Activated CD4-positive, CD25-positive, alpha-beta regulatory T cell treated with anti-CD3 and anti-CD28 coated beads, Interleukin-2, amount 50 U/mL, for 72 hours (primary cell): ENCODE results near the gene TMEM179B.
"Not testable (repeated sequence)": the region's sequence is repeated elsewhere in the genome, so short reads cannot be mapped to it uniquely, and the experiment has no call there.

Source experiments
- DNase-seq: peaks from one replicate; pipeline ENCODE4 v3.0.0; 2021

TMEM179B gene

DNA sequence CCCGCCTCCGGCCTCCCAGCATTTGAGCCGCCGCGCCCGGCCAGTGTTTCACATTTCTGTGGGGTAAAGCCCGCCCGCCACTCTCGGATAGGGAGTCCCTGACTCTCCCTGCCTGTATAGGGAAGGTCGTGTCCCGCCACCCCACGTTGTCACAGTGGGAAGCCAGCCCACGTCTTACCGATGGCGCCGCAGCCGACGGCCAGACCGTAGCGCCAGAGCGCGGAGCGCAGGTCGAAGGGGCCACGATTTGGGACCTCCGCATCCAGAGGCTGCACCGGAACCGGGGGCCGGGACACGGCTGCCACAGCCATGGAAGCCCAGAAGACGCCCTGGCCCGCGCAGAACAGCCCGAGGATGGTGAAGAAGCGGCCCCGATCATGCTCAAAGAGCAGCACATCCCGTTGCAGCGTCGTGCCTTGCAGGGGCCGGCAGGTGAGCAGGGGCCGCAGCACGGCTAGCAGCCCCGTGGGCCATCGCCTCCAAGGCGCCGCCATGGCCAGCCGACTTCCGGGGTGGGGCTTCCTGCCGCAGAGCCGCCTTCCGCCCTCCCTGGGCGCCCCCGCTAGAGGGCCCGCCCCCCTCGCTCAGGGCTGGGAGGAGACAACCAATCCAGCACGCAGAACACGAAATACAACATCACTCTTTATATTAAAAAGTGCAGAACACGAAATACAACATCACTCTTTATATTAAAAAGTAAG lies 4.4 kb downstream of the TMEM179B start, which contains the start of gene TMEM223:
Gene TMEM223, minus strand, starts transcription at position 506 of the 701 bp plus-strand sequence. Its CDS starts 12 bp downstream, at position 494.
- peak; percentile 91 for DNase-seq

DNA sequence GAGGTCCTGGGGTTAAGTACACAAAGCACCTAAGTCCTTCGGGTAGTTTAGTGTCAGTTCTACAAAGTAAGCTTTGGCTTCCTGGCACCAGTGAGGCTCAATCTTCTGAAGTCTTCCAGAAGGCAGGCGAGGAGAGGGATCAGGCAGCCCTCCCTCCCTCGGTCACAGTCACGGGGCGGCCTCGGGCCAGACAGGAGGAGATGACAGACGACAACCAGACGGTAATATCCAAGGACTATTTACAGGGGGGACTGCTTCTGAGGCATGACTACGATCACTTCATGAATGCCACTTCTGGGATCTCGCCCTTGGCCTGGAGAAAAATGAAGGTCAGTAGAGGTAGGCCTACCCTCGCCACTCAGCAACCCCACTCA lies 5.0 kb downstream of the TMEM179B start:
- DNase-seq: no peak

DNA sequence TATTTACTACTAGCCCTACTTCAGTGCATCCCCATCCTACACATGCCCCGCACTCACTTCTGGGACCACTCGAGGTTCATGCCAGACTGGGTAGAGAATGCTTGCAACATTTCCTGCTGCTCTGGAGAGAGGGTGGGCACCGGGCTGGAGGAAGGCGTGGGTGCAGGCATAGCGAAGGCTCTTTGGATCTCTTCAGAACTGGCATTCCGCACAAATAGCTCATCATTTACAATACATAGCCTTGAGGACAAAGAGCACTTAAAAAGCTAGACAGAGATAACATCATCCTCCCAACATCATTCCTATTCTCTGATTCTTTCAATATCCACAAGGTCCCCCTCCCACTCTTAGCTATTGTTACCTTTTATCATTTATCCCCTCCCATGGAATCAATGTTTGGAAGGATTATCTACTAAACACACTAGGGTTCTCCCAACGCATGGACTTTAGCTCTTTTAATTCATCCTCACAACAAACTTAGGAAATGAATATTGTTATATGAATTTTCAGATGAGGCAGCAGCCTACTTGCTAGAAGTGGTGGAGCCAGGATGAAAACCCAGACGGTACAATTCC lies 7.1 kb downstream of the TMEM179B start:
- no peak for DNase-seq

DNA sequence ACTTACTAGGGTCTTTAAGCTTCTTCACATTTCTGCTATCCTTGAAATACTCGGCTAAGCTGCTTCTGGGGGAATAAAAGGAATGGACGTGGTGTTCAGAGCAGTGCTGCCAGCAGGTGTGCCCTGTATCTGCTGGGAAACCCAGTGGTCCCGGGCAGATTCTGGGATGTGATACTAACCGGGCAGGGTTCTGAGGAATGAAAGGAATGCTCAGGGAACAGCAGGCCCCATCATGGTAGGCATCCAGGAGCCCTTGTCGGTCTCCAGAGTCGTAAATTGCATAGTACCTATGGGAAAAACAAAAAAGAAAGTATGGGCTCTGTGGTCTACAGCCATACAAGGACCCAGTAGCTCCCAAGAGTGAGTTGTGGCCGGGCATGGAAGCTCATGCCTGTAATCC lies 9.1 kb downstream of the TMEM179B start:
- no peak for DNase-seq

DNA sequence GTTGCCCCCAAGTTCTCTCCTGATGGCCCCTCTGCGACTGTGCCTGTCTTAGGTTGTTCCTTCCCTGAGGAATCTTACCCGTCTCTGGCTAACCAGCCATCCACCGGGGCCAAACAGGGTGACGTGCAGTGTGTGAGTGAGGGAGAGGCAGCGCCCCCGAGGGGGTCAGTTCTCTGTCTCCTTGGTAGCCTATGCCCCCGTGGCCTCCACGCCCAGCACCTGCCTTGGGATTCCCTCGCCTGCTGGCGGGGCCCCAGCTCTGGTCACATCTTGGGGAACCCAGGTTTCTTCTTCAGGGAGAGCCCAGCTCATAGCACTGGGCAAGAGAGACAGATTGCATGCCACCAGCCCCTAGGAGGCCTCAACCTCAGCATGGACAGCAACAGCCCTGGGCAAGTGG lies 12.3 kb downstream of the TMEM179B start:
- DNase-seq: no peak

DNA sequence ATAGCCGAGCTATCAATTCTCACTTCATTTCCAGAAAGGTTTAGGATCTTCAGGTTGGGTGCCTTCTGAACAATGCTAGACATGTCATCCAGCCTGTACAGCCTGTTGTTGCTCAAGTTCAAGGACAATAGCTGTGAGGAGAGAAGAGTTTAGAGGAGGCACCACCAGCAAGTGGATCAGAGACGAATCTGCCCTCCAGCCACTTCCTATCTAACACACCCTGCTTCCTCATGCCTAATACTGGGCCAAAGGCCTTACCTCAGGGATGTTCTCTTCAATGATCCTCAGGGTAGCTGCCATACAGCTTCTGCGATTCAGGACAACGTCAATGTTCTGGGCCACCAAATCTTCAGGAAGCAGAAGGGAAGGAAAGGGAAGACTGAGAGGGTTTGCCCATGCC lies 13.9 kb downstream of the TMEM179B start:
- DNase-seq: no peak

DNA sequence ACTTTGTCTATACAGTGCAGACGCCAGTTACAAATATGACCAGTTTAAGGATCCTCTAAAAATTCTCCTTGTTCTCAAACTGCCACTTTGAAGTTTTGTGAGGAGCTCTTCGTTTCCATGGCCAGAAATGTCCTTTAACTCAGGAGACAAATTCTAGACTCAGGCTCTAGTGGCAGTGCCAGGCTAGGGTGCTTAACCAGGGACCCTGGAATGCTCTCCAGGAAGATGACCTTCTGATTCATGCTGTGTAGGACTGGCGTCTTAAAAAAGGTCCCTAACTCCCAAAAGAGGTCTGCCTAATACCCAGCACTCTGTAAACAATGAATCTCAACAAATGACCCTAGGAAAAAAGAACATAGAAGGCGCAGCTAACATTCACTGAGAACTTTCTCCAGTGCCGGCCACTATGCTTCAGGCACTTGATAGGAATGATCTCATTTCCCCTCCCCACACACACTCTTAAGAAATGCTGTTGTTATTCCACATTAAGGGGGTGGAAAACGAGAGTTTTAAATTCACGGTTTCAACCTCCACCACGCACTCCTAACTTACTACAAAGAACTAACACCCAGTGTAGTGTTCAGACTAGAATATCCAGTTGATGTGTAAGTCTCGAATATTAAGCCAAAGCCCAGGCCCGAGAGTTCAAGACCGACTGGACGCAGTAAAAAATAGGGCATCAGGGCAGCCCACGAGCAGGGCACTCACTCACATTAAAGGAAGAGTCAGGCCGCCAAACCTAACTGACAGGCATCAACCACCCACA lies 17.3 kb downstream of the TMEM179B start:
- no peak for DNase-seq

DNA sequence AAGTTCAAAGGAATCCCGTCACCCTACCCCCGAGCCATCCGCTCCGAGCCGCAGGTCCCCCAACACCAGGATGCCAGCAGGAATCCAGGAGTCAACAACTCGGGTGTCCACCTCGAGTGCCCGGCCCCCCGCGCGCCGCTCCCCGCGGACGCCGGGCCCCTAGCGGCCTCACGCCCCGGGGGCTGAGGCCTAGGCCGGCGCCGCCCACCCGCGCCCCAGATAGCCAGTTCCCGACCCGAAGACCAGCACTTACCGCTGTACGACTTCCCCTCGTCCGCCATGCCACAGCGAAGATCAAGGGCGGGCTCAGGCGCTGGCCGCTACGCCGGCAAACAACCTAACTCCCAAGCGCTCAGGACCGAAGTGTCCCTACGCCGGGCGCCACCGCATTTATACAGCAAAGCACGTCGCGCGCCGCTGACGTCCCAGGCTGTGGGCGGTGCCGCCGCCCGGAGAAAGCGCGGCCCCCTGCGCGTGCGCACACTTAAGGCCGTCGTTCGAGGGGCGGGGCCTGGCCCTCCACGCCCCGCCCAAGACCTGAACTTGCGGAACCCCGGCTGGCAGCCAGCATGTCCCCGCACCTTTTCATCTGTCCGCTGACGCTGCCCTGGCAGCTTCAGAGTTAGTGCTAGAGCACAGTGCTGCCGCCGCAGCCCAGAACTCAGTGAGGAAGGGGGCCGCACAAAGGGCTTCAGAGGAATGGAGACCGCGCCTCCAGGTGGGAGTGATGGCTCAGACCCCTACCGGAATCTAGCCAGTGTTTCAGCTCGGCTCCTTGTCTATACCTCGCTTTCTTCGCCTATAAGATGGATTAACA lies 18.1 kb downstream of the TMEM179B start, which contains the start of gene NXF1:
Gene NXF1, minus strand, starts transcription at position 365 of the 817 bp plus-strand sequence. Its CDS starts 84 bp downstream, at position 281.
- peak; percentile 98 for DNase-seq

DNA sequence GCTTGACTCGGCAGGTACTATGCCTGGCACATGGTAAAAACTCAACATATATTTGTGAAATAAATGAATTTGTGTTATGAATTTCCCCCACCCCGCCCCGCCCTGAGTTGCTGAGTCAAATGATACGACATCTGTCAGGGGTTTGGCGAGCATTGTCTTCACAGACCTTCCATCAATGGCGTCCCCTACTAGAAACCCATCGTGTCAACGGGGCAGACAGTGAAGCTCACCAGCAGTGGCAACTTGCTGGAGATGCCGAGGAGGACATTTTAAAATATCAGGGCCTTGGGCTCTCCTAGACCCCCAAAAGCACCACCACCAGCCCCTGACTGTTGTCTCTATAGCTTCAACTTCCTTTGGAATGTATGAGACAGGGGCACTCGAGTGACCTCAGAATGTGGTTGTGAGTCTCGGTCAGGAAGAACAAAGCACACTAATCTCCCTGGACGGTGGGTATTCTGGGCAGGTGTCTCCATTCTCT lies 18.8 kb downstream of the TMEM179B start:
- no peak for DNase-seq

DNA sequence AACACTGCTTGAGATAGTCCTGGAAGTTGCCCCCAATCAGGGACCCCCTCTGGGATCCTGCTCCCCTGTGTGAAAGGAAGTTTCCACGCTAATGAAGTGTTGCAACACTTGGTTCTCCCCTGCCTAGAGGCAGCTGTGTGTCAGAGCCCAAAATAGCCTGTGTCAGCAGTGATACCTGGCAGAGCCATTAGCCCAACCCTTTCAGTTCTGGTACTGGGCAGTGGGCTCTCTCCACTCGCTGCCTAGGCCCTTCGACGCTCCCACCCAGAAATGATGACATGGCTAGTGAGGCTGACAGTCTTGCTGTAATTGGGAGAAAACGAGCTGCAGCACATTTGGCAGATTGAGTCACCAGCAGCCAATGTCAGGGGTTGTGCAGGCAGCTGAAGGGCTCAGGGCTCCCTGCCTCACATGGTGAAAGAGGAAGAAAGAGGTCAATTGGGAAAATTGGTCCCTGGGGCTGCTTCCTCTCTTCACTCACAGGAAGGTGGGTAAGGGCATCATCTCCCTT lies 19.5 kb downstream of the TMEM179B start:
- DNase-seq: no peak

DNA sequence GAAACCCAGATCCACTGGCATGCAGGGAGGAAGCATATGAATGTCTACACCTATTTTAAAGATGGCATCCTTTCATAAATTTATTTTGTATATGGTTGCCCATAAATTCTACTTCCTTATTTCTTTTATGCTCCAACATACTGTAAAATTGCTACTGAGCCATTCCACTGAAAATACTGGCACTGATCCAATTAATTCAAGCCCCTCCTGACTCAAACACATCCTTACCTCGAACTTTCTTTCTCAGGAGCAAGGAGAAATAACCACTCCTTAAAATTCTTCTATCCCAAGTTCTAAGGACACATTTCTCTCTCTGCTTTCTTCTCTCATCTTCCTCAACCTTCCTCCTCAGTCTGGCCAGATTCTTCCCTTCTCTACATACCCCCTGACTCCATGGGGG lies 23.5 kb downstream of the TMEM179B start:
- DNase-seq: no peak

DNA sequence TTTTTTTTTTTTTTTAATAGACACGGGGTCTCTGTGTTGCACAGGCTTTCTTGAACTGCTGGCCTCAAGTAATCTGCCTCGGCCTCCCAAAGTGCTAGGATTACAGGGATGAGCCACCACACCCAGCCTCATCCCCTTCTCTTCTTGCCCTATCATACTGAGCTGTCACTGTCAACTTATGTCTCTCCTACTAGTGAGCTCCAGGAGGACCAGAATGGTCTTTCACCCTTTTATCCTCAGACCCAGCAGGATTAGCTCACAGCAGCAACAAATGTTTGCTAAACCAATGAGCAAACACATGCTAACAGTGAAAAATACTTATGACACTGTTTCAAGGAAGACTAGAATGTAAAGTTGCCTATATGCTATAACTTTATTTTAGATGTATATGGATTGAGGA lies 24.5 kb downstream of the TMEM179B start:
- no peak for DNase-seq

DNA sequence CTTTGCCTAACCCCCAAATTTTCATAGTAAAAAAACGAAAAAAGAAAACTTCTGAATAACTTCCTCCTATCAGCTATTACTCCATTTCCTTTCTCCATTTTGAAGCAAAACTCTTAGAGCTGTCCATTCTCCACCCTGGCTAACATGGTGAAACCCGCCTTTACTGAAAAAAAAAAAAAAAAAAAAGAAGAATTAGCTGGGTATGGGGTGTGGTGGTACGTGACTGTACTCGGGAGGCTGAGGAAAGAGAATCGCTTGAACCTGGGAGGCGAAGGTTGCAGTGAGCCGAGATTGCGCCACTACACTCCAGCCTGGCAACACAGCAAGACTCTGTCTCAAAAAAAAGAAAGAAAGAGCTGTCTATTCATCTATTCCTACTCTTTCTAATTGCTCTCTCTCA lies 29.4 kb downstream of the TMEM179B start:
- DNase-seq: no peak

DNA sequence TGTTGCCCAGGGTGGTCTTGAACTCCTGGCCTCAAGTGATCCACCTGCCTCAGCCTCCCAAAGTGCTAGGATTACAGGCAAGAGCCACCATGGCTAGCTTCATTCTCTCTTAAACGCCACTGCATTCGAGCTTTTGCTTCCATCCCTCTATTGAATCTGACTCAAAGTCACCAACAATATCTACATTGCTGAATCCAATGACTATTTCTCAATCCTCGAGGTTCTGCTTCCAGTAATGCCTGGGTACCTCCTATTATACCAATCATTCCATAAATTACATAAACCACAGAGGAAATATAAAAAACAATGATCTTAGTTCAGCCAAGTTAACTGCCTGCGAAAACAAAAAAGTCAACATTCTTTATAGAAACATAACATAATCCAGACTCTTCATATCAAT lies 29.9 kb downstream of the TMEM179B start:
- no peak for DNase-seq

DNA sequence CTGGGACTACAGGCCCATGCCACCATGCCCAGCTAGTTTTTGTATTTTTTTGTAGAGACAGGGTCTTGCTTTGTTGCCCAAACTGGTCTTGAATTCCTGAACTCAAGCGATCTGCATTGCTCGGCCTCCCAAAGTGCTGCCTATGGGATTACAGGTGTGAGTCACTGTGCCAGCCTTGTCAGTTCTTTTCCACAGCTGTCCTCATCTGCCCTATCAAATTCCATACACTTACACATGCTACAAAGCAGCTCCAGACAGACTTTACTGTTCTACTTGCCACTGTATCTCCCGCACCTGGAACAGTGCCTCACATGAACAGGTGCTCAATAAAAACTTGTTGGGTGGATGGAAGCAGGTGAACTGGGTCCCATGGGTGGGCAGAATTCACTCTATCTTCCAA lies 36.5 kb downstream of the TMEM179B start:
- no peak for DNase-seq

DNA sequence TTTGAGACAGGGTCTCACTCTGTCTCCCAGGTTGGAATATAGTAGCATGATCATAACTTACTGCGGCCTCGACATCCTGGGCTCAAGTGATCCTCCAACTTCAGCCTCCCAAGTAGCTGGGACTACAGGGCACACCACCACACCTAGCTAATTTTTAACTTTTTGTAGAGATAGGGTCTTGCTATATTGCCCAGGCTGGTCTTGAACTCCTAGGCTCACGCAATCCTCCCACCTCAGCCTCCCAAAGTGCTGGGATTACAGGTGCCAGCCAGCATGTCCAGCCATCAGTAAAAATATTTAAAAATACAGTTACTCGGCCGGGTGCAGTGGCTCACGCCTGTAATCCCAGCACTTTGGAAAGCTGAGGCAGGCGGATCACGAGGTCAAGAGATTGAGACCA lies 40.9 kb downstream of the TMEM179B start:
- not testable (repeated sequence) for DNase-seq

DNA sequence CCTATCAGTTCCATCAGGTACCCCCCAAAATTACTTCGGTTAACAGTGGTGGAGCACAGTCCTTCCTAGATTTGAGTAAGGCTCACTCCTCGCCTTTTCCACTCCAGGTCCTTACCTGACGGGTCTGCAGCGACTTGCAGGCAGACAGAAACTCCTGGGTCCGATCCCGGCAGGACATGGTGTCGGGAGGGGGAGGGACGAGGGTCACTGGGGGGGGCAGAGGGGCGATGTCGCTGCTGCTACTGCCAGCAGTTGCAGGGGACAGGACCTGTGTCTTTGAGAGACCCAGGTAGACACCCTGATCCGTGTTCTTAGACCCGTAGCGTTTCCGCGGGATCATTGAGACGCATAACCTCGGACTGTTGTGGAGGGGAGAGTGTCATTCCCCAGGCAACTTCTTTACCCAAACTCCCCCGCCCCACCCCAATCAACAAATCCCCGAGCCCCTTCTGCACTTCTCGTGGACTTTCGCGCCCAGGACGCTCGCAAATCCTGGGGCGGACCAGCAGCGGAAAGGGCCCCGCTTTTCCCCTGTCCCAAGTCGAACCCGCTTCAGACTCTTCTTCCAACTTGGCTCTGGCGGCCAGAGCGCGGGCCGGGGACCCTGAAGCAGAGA lies 43.8 kb downstream of the TMEM179B start:
- no peak for DNase-seq

DNA sequence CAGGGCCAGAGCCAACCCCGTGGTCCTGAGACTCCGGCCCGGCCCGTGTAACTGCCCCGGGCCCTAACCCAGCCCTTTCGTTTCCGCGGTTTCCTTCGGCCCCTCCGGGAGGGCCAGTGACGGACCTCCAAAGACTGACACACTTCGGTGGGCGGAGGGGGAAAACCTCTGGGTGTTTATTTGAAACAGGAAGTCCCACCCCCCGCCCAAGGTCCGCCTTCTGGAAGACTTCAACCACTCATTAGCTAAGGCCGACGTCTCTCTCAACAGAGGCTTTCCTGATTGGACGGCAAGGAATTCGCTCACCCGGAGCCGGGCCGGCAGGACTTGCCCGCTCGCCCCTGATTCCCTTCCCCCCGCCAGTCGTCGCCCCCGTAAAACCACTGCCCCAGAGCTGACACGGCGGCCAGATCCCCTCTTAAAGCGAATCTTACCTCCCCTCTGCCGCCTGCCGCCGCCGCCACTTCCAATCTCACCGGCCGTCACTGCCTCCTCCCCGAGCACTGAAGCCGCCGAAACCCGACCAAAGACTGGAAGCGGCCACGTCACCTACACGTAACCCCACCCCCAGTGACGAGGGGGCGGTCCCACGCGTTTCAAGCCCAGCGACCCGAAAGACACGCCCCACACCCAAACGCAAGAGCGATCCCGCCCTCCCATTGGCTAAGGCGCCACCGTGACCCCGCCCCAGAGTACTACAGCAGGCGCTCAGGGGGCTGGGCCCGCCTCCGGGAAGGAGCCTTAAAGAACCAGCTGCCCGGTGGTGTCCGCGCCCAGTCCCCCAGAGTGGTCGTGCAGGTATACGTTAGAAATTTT lies 44.5 kb downstream of the TMEM179B start, which contains the start of gene STX5:
Gene STX5, minus strand, starts transcription at position 532 of the 816 bp plus-strand sequence. CDS start 808 bp downstream, outside the sequence.
- peak; percentile 99 for DNase-seq

DNA sequence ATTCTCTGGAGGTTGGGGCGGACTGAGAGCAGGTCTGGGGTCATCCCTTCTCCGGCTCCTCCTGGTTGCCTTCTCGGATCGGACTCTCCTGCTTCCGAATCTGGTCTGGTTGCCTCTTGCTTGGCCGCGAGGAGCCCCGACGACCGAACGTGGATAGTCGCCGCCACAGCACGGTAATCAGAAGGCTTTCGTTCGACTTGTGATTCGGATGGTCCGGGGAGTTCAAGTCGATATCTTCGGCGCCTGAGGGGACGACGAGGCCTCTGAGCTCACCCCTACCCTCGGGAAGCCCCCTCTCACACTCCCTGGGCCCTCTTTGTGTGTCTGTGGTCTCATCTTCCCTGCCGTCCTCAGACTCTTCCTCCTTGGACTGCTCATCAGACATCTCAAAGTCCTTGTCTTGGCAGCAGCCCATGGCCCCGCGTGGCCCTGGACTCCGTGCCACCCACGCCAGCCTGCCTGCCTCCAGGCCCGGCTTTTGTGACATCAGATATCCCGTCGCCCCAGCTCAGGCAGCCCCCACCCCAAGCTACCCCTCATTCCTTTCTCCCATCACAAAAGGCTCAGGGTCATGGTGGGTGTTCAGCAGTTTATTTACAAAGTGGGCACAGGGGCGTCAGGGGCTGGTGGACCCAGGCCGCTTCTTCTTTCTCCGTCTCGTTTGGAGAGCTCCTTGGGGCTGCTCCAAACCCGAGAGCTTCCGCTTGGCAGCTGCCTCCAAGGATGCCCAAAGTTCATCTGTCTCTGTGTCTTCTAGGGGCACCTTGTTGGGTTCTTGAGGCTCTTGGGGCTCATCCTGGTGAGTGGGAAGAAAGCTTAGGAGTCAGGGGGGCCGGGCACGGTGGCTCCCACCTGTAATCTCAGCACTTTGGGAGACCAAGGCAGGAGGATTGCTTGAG lies 45.4 kb downstream of the TMEM179B start, which contains the start of gene TEX54:
Gene TEX54, minus strand, starts transcription at position 506 of the 899 bp plus-strand sequence.
- no peak for DNase-seq

DNA sequence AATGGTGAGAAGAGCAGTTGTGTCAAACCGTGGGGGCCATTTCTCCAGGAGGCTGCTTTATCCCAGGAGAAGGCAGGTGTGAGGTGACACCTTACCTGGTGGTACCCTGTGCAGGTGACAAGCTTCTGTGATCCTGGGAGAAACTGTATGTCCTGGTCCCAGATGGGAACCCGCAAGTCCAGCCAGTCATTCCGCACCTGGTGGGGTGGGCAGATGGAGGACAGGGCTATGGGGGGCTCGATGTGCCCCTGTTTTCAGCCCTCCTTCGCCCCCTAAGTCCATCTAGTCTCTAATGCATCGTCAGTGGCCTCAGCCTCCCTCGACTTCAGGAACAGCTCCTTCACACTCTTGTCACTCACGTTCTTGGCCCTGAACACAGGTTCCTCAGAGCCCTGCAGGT lies 48.1 kb downstream of the TMEM179B start:
- DNase-seq: no peak
